H1 (cell line): Measurements from ENCODE around the gene MARCKS. TPM values are rescaled to one million over a fixed set of nuclear protein-coding genes. Genes with fewer than 3 reads are reported as not detected.

Source experiments
- CTCF ChIA-PET: fragments of 300-600 bp; sonication (Branson Sonifier 250); formaldehyde crosslinking; loops from one replicate; lab custom pipeline; 2021; ENCODE audit not compliant: partially characterized antibody; lab: Charles Lee
- POLR2A ChIA-PET: fragments of 300-600 bp; sonication (Branson Sonifier 250); formaldehyde crosslinking; loops from one replicate; lab custom pipeline; 2021; ENCODE audit warnings: inconsistent platforms; ENCODE audit not compliant: partially characterized antibody; lab: Charles Lee
- DNase-seq, 2 experiments: peaks; one replicate each; pipeline versions ENCODE4 v3.0.0 to v3.0.0-alpha.2; 2010 to 2022; ENCODE audit warnings: low spot score in 2 of 2, low read depth in 1 of 2, mixed read lengths in 1 of 2
- FAIRE-seq: peaks from 2 replicates; lab custom pipeline; 2011; peaks lifted over from hg19 to GRCh38; lab: Jason Lieb, UNC
- H2AFZ ChIP-seq: 2 replicates; pipeline ENCODE4 v1.8.1; 2012; ENCODE audit warnings: low read length, inconsistent platforms
- H2AK5ac ChIP-seq: 2 replicates; pipeline ENCODE4 v1.6.1; 2013; ENCODE audit warnings: low read depth, low read length
- H2BK120ac ChIP-seq: replicated peaks from 2 replicates; pipeline ENCODE3; 2013; ENCODE audit warnings: low read depth, low read length, inconsistent platforms
- H2BK12ac ChIP-seq: 2 replicates; pipeline ENCODE4 v1.6.1; 2013; ENCODE audit warnings: low read depth, low read length
- H2BK15ac ChIP-seq: 2 replicates; pipeline ENCODE4 v1.6.1; 2013; ENCODE audit warnings: low read length
- H2BK20ac ChIP-seq: 2 replicates; pipeline ENCODE4 v1.6.1; 2013; ENCODE audit warnings: low read length
- H2BK5ac ChIP-seq: 2 replicates; pipeline ENCODE4 v1.6.1; 2013; ENCODE audit warnings: low read depth, low read length
- H3K14ac ChIP-seq: 2 replicates; pipeline ENCODE4 v1.6.1; 2013; ENCODE audit warnings: inconsistent platforms; ENCODE audit not compliant: insufficient read length
- H3K18ac ChIP-seq: 2 replicates; pipeline ENCODE4 v1.6.1; 2013; ENCODE audit warnings: low read length; ENCODE audit errors: extremely low read depth
- H3K23ac ChIP-seq: 2 replicates; pipeline ENCODE4 v1.6.1; 2013; ENCODE audit warnings: inconsistent platforms; ENCODE audit not compliant: insufficient read length
- H3K23me2 ChIP-seq: 2 replicates; pipeline ENCODE4 v1.6.1; 2013; ENCODE audit warnings: low read depth, low read length
- H3K27ac ChIP-seq: 2 replicates; pipeline ENCODE4 v1.6.1; 2011; ENCODE audit warnings: low read depth, low read length, inconsistent platforms
- H3K27me3 ChIP-seq, 4 experiments: replicated peaks in 1 of 4; 1 replicate in 1 of 4; 2 replicates in 3 of 4; pipeline versions ENCODE4 v1.6.1 to v1.8.1; 2011 to 2013; ENCODE audit warnings: low read length in 3 of 4, mild to moderate bottlenecking in 3 of 4, inconsistent platforms in 2 of 4, mixed read lengths in 2 of 4, moderate library complexity in 1 of 4; ENCODE audit not compliant: control insufficient read depth in 3 of 4, insufficient read depth in 3 of 4; ENCODE audit errors: extremely low read depth in 1 of 4
- H3K36me3 ChIP-seq, 4 experiments: 2 replicates each; pipeline versions ENCODE4 v1.6.1 to v1.8.1; 2011 to 2013; ENCODE audit warnings: mild to moderate bottlenecking in 4 of 4, low read length in 3 of 4, moderate library complexity in 2 of 4, control low read depth in 1 of 4, inconsistent platforms in 1 of 4; ENCODE audit not compliant: insufficient read depth in 4 of 4, control insufficient read depth in 2 of 4
- H3K4ac ChIP-seq: replicated peaks from 2 replicates; pipeline ENCODE3; 2013; ENCODE audit warnings: low read length, low read depth, mixed read lengths, inconsistent platforms; ENCODE audit not compliant: insufficient read length
- H3K4me1 ChIP-seq, 4 experiments: replicated peaks in 1 of 4; 1 replicate in 1 of 4; 2 replicates in 3 of 4; pipeline versions ENCODE4 v1.6.1 to v1.8.1; 2011 to 2013; ENCODE audit warnings: low read length in 3 of 4, inconsistent platforms in 2 of 4, mixed read lengths in 1 of 4; ENCODE audit not compliant: insufficient read depth in 4 of 4, control insufficient read depth in 3 of 4
- H3K4me2 ChIP-seq, 2 experiments: 2 replicates each; pipeline versions ENCODE4 v1.6.1 to v1.8.1; 2011 to 2013; ENCODE audit warnings: low read depth in 2 of 2, low read length in 2 of 2, control low read depth in 1 of 2, inconsistent platforms in 1 of 2, mild to moderate bottlenecking in 1 of 2; ENCODE audit not compliant: insufficient read depth in 1 of 2
- H3K4me3 ChIP-seq, 4 experiments: fragments of 200-600, 300-600 bp in 1 of 4; sonication (generic), shearing (Covaris generic), sonication (Bioruptor Twin) in 1 of 4; 2 replicates each; pipeline versions ENCODE4 v1.5.1 to v1.8.1; 2011 to 2016; ENCODE audit warnings: low read length in 4 of 4, low read depth in 3 of 4, control low read depth in 2 of 4, inconsistent platforms in 2 of 4, mild to moderate bottlenecking in 2 of 4, mixed read lengths in 1 of 4, moderate library complexity in 1 of 4; ENCODE audit not compliant: insufficient read depth in 2 of 4; ENCODE audit errors: extremely low read depth in 1 of 4
- H3K56ac ChIP-seq: replicated peaks from 2 replicates; pipeline ENCODE3; 2013; ENCODE audit warnings: low read depth, mild to moderate bottlenecking, mixed read lengths, low read length, inconsistent platforms; ENCODE audit not compliant: insufficient read length
- H3K79me1 ChIP-seq: 2 replicates; pipeline ENCODE4 v1.6.1; 2013; ENCODE audit warnings: low read depth, low read length, control low read depth
- H3K79me2 ChIP-seq, 2 experiments: 2 replicates each; pipeline versions ENCODE4 v1.6.1 to v1.8.1; 2012 to 2013; ENCODE audit warnings: low read length in 2 of 2, mild to moderate bottlenecking in 2 of 2, inconsistent platforms in 1 of 2; ENCODE audit not compliant: insufficient read depth in 2 of 2, control insufficient read depth in 1 of 2
- H3K9ac ChIP-seq, 4 experiments: replicated peaks in 1 of 4; 1 replicate in 1 of 4; 2 replicates in 3 of 4; pipeline versions ENCODE4 v1.6.1 to v1.8.1; 2011 to 2013; ENCODE audit warnings: low read depth in 3 of 4, low read length in 3 of 4, control low read depth in 2 of 4, mild to moderate bottlenecking in 2 of 4, moderate library complexity in 2 of 4, inconsistent platforms in 1 of 4; ENCODE audit errors: extremely low read depth in 1 of 4
- H3K9me3 ChIP-seq, 2 experiments: 2 replicates each; pipeline versions ENCODE4 v1.6.1 to v1.8.1; 2012 to 2013; ENCODE audit warnings: mild to moderate bottlenecking in 2 of 2, moderate library complexity in 2 of 2, control low read depth in 1 of 2, inconsistent platforms in 1 of 2, low read depth in 1 of 2, low read length in 1 of 2, mixed read lengths in 1 of 2; ENCODE audit not compliant: insufficient read depth in 2 of 2
- H4K20me1 ChIP-seq, 2 experiments: replicated peaks in 1 of 2; 2 replicates each; pipeline versions ENCODE3 to v1.8.1; 2011 to 2013; ENCODE audit warnings: inconsistent platforms in 2 of 2, low read length in 2 of 2, mild to moderate bottlenecking in 1 of 2; ENCODE audit not compliant: insufficient read depth in 2 of 2, control insufficient read depth in 1 of 2
- H4K5ac ChIP-seq: 2 replicates; pipeline ENCODE4 v1.6.1; 2013; ENCODE audit warnings: low read length, low read depth, mixed read lengths, inconsistent platforms; ENCODE audit not compliant: insufficient read length
- H4K8ac ChIP-seq: 2 replicates; pipeline ENCODE4 v1.8.0; 2013; ENCODE audit warnings: mild to moderate bottlenecking, moderate library complexity, low read length, inconsistent platforms; ENCODE audit not compliant: insufficient read depth; ENCODE audit errors: extremely low read depth
- H4K91ac ChIP-seq: replicated peaks from 2 replicates; pipeline ENCODE3; 2013; ENCODE audit warnings: low read length, mixed read lengths, inconsistent platforms; ENCODE audit not compliant: insufficient read length
- CBX5 ChIP-seq: fragments of 300-800, 300-1000 bp; sonication (generic); IDR thresholded peaks from 2 replicates; pipeline ENCODE4 v1.7.1; 2016; ENCODE audit warnings: antibody characterized with exemption, low read length, low read depth
- CBX8 ChIP-seq: fragments of 300-800, 300-1000 bp; sonication (generic); IDR thresholded peaks from 2 replicates; pipeline ENCODE4 v1.7.1; 2016; ENCODE audit warnings: low read depth, low read length, borderline replicate concordance
- CTBP2 ChIP-seq: IDR thresholded peaks from 2 replicates; pipeline ENCODE4 v1.7.0; 2011; ENCODE audit warnings: borderline replicate concordance, mild to moderate bottlenecking, moderate library complexity, mixed read lengths, low read length; ENCODE audit not compliant: insufficient read depth, insufficient read length
- SIN3A ChIP-seq, 2 experiments: IDR thresholded peaks in 1 of 2; conservative IDR thresholded peaks in 1 of 2; 2 replicates each; pipeline ENCODE4 v1.6.1; 2011 to 2012; ENCODE audit warnings: low read length in 2 of 2, improper control_type of control experiment in 1 of 2, low read depth in 1 of 2, mild to moderate bottlenecking in 1 of 2
- SIX5 ChIP-seq: IDR thresholded peaks from 2 replicates; pipeline ENCODE4 v1.6.1; 2011; ENCODE audit warnings: mild to moderate bottlenecking, low read depth, low read length
- TAF7 ChIP-seq: optimal IDR thresholded peaks from 2 replicates; pipeline ENCODE3; 2011; ENCODE audit warnings: low read depth, mild to moderate bottlenecking, inconsistent platforms, low read length, moderate library complexity, borderline replicate concordance
- WGBS, 2 experiments: shearing (Covaris generic) in 1 of 2; methylation state at CpG; one replicate each; pipeline versions ENCODE4 v1.1.6 to v1.1.7; 2013 to 2015; ENCODE audit warnings: low lambda C conversion rate in 2 of 2, mixed read lengths in 2 of 2, inconsistent platforms in 1 of 2, low coverage in 1 of 2, missing lambda C conversion rate in 1 of 2; ENCODE audit not compliant: insufficient replicate concordance in 2 of 2, insufficient coverage in 1 of 2, insufficient read length in 1 of 2; ENCODE audit errors: extremely low coverage in 1 of 2, missing lambda C conversion rate in 1 of 2; 5-methylcytosine and 5-hydroxymethylcytosine counted together
- polyA plus RNA-seq, 7 experiments: library from polyadenylated mRNA; depleted of rRNA in 3 of 7; stranded (reverse) in 5 of 7; unstranded in 2 of 7; fragments of >200 nt in 5 of 7; fragments of 200-250 nt in 2 of 7; gene quantifications; 1 replicate in 5 of 7; 2 replicates in 1 of 7; 4 replicates in 1 of 7; pipeline versions ENCODE4 v1.2.1 to v1.2.3, GENCODE V29; 2011 to 2013; ENCODE audit warnings: missing spikeins in 2 of 7, mixed read lengths in 2 of 7
- total RNA-seq: library from RNA; stranded (reverse); fragmentation: NEBNext Ultra II Directional; extraction: Animal tissue kit (Norgen Biotek cat#: 25700); gene quantifications from 2 replicates; pipeline ENCODE4 v1.2.1, GENCODE V29; 2021
- TF ChIP-seq, protein P1 (sequence below): IDR thresholded peaks from 2 replicates; pipeline ENCODE4 v1.6.1; 2012; ENCODE audit warnings: inconsistent platforms

Gene MARCKS
- total and polyA plus RNA-seq, 2 of the 8 experiments (the other 6 are each of a cell fraction or from before 2014, with no cell fraction given), result 26.6 to 111 TPM

DNA sequence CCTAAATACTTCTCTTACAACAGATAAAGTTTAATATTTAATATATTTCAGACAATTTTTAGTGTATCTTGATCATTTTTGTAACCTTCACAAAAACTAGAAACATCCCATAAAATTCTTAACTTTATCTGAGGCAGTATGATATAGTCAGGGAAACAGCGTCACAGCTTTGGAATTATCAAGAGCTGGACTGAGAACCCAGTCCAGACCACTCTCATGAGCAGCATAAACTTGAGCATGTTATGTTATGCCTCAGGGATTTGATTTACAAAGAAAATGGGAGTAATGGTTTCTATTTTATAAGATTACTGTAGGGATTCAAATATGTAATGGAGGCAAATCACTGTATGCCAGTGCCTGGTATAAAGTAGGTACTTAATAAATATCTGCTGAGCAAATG lies 8.3 kb upstream of the MARCKS start:
- ChIA-PET CTCF (interaction anchor here (0.5 to 1.1 kb wide), 2 partner anchors 10 to 346 kb away, joined by 4 read pairs; no protein-coding TSS in a partner anchor), POLR2A (no interaction called here)
- Histone ChIP-seq H3K18ac (no peak overlapping the region), H3K79me1 (no peaks in the 10 kb centered on the region), H4K91ac (no peak overlapping the region), H3K79me2 (no peaks in the 10 kb centered on the region), H2BK120ac (no peak overlapping the region), H3K27me3 (peaks cover 0 to 10% (median under 1%) of the 10 kb centered on the region in 4 experiments; a peak in 3 of 7 replicates), H3K9me3 (no peaks in the 10 kb centered on the region), H4K20me1 (no peaks in the 10 kb centered on the region), H2BK12ac (no peak overlapping the region), H3K56ac (no peak overlapping the region), H3K14ac (no peak overlapping the region), H2BK20ac (no peak overlapping the region), H2AFZ (no peak overlapping the region), H4K5ac (no peak overlapping the region), H2BK5ac (no peak overlapping the region), H3K36me3 (no peaks in the 10 kb centered on the region), H2AK5ac (no peak overlapping the region), H3K23me2 (no peaks in the 10 kb centered on the region), H3K4me3 (no peak overlapping the region), H3K27ac (no peak overlapping the region), H3K4me1 (no peaks in the 10 kb centered on the region), H3K9ac (no peak overlapping the region), H3K23ac (no peak overlapping the region), H4K8ac (no peak overlapping the region), H3K4ac (no peak overlapping the region), H3K4me2 (no peak overlapping the region), H2BK15ac (no peak overlapping the region)
- FAIRE-seq (no peak), DNase-seq (no peak)
- TF ChIP-seq SIN3A (conservative IDR thresholded peaks at IDR 0.05 in 1 of 2, IDR thresholded peaks at IDR 0.05 in 1 of 2; ENCODE audit: low read depth in 1 of 2, low read length in 2 of 2), result no peak
- TF ChIP-seq, protein P1, sequence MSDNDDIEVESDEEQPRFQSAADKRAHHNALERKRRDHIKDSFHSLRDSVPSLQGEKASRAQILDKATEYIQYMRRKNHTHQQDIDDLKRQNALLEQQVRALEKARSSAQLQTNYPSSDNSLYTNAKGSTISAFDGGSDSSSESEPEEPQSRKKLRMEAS, result no peak
- no peak for TF ChIP-seq CBX8
- TF ChIP-seq TAF7, result no peak
- TF ChIP-seq SIX5, result no peak
- TF ChIP-seq CBX5, result no peak
- TF ChIP-seq CTBP2, result no peak
- WGBS, 2 experiments, result 67% methylated on average over 1 of the region's 1 CpG; no CpG with 5 or more reads in 1 of the 2 experiments
